Measurements from ENCODE around the gene VGLL3.

DNA sequence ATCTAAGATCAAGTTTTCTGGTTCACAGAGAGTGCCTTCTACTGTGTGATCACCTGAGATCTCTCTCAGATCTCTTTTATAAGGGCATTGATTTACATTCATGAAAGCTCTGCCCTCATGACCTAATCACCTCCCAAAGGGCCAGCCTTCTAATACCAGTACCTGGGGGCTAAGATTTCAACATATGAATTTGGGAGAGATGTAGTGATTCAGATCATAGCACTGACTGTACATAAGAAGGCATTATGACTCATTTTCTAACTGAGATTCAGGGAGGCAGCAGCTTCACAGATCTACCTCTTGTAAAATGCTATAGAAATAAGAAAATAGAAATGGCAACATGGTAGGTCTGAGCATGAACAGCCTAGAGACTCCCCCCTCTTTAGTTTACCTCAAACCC lies 39.6 kb downstream of the VGLL3 start:
- no peak for TF ChIP-seq POLR2A (IDR thresholded peaks at IDR 0.05; ENCODE audit: low read depth, low read length)
- TF ChIP-seq NFE2L2 (IDR thresholded peaks at IDR 0.05; ENCODE audit: low read depth, low read length), result no peak
- TF ChIP-seq, protein P1, sequence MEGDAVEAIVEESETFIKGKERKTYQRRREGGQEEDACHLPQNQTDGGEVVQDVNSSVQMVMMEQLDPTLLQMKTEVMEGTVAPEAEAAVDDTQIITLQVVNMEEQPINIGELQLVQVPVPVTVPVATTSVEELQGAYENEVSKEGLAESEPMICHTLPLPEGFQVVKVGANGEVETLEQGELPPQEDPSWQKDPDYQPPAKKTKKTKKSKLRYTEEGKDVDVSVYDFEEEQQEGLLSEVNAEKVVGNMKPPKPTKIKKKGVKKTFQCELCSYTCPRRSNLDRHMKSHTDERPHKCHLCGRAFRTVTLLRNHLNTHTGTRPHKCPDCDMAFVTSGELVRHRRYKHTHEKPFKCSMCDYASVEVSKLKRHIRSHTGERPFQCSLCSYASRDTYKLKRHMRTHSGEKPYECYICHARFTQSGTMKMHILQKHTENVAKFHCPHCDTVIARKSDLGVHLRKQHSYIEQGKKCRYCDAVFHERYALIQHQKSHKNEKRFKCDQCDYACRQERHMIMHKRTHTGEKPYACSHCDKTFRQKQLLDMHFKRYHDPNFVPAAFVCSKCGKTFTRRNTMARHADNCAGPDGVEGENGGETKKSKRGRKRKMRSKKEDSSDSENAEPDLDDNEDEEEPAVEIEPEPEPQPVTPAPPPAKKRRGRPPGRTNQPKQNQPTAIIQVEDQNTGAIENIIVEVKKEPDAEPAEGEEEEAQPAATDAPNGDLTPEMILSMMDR (conservative IDR thresholded peaks at IDR 0.05; ENCODE audit: low read depth, low read length), result no peak
- peak; percentile 73 for TF ChIP-seq CEBPB (IDR thresholded peaks at IDR 0.05; ENCODE audit: low read depth, low read length)
